ENCODE data around the gene B3GALT6. TPM values are rescaled to one million over a fixed set of nuclear protein-coding genes. Genes with fewer than 3 reads are reported as not detected.

Gene B3GALT6
- total RNA-seq, 1 donor from 2014 or later: 30.4 TPM

DNA sequence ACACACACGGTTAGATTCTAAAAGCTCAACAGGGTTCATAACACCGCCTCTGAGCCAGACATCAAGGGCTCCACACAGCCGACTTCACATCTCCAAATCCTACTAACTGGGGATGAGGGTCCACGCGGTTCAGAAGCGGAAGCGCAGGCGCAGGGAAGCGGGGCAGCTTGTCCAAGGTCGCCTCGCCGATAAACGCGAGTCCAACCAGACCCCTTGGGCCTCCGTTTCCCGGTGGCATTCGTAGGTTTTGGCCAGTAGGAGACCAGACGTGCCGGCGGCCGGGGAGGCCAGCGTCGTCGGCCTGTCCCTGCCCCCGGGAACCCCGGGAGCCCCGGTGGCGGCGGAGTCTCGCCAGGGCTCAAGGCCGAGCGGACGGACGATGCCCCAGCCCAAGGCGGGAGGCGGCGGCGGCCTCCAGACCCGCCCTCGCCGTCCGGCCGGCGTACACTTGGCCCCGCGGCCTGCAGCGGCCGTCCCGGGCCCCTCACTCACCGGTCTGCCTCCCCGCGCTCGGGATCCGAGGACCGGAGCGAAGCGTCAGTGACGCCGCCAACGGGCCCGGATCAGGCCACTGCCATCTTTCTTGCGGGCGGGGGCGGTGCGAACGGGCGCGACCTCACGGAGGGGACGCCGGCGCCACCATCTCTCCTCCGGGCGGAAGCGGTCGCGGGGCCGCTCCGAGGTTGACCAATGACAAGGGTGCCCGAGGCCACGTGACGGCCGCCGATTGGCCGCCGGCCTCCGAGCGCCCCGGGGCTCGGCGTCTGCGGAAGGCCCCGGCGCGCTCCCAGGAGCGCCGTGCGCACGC, 433 bp upstream of the B3GALT6 start, which contains the start of gene SDF4:
SDF4 (minus strand) TSS at position 602 of the 808 bp plus-strand sequence. CDS start 3,229 bp downstream, outside the sequence.
- peak; percentile 98 for DNase-seq (ENCODE audit: low read depth in 2 of 2)

- no peak for DNase-seq (ENCODE audit: low read depth in 2 of 2)
These were observed 944 bp downstream of the B3GALT6 start for GRCh38 chr1:1232796-1233566.

GRCh38 chr1:1233567-1233892, 1.5 kb downstream of the B3GALT6 start:
- no peak for DNase-seq (ENCODE audit: low read depth in 2 of 2)

DNA sequence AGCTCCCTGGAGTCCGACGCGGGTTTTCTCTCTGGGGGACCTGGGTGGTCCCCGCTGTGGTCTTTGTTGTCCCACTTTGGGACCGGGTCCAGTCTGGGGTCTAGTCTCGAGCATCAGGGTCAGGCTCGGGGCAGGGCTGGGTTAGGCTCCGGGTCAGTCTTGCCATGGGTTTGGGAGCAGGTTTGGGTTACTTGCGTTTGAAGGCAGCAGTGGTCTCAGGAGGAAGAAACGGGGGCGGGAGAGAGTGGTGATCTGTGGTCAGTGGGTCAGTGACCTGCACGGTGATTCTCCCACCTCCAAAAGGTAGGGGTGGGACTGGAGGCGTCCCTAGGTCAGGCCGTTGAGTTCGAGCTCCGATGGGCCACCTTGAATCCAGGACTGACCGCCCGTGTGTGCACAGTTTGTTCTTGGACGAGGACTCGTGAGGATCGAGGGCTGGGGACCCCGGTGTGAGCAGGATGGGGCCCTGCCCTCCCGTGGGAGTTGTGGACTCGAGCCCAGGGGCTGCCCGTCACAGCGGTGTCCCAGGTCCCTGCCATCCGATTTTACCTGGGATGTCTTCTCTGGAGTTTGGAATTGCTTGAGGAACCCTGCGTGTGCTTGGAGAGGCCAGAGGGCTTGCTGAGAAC, 2.3 kb downstream of the B3GALT6 start:
- DNase-seq (ENCODE audit: low read depth in 2 of 2): no peak

- no peak for DNase-seq (ENCODE audit: low read depth in 2 of 2)
These were observed 3.1 kb downstream of the B3GALT6 start for GRCh38 chr1:1235016-1235744.

DNA sequence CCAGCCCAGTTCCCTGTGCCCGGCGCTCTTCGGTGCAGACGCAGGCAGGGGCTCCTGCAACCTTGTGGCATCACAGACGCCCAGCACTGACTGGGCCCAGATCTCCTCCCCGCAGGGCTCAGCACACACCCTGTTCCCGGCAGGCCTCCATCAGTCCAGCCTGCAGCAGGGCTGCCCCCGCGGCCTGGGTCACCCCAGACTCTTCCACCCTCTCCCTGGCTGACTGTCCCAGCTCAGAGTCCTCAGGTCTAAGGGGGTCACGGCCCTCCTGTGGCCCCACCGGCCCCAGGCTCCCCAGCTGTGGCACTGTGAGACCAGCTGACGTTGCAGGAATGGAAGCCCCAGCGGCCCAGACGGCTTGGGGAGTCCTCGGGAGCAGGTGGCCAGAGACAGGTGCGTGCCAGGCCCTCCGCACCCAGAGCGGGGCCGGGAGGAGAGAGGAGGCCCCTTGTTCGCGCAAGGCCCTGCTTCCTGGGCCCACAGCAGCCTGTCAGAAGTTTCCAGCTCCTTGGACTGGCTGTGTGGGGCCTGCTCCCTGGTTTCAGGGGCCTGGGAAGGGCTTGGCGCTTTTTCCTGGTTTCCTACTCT, 4.2 kb downstream of the B3GALT6 start:
- no peak for DNase-seq (ENCODE audit: low read depth in 2 of 2)

- no peak for DNase-seq (ENCODE audit: low read depth in 2 of 2)
These were observed 5.2 kb downstream of the B3GALT6 start for GRCh38 chr1:1236945-1237873.

DNA sequence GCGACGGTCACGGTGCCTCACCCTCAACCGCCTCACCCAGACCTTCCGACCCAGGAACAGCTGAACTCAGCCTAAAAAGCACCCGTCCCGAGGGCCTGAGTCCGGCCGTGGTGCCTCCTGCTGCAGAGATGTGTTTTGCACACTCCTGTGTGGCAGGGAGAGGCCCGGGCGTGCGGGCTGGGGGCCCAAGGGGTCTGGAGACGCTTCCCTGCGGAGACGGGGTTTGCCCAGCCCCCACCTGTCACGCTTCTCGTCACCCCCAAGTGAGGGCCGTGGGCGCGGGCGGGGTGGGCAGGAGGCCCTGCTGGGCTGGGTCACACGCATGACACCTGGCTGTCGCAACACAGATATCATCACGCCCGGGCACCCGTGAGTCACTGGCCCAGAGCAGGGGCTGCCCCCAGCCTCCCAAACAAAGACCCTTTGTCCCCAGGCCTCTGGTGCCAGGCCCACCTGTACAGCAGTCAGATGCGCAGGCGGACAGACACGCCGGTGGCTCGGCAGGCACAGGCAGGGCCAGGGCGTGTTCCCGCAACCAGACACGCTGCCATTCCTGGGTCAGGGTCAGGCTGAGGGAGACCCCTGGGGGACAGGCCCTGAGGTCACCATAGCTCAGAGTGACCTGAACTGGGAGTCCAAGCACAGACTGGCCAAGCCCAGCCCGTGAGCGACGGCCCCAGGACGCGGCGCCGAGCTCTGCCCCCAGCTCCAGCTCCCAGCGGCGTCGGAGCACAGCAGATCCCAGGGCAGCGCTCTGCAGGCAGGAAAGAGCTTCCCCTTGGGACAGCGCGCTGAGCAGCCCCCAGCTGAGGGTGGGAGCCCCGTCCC, 6.1 kb downstream of the B3GALT6 start:
- DNase-seq (ENCODE audit: low read depth in 2 of 2): no peak

DNA sequence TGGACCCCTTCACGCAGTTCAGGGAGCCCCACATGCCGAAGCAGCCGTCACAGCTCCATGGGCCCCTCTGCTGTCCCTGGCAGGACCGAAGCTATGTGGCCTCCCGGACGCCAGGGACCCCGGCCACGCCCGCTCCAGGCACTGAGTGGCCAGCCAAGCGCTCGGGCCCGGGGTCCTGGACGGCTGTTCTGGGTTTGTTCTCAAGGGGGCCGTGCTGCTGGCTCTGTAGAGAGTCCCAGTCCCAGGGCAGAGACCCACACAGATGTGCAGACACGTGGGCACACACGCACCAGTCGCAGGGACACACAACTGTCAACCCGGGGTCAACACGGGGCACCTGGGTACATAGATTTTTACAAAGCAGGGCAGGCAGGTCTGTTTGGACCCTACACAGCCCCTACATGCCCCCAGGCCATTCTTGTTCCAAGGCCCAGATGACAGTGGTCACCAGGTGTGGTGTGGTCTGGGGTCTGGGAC, 6.7 kb downstream of the B3GALT6 start:
- no peak for DNase-seq (ENCODE audit: low read depth in 2 of 2)

DNA sequence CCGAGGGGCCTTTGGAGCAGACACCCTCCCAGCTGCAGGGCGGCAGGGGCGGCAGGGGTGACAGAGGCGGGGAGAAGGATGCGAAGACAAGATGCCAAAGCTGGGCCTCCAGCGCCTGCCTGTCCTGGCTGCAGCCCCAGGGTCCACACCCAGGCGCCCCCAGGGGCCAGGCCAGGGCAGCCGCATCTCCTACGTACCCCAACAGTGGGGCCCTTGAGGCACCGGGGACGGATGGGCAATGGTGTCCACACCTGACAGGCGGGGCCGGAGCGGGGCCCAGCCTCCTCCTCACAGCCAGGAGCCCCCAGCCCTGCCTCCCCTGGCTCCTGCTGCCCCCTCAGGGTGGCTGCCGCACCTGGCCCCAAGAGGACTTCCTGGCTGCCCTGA, 7.2 kb downstream of the B3GALT6 start:
- no peak for DNase-seq (ENCODE audit: low read depth in 2 of 2)

DNA sequence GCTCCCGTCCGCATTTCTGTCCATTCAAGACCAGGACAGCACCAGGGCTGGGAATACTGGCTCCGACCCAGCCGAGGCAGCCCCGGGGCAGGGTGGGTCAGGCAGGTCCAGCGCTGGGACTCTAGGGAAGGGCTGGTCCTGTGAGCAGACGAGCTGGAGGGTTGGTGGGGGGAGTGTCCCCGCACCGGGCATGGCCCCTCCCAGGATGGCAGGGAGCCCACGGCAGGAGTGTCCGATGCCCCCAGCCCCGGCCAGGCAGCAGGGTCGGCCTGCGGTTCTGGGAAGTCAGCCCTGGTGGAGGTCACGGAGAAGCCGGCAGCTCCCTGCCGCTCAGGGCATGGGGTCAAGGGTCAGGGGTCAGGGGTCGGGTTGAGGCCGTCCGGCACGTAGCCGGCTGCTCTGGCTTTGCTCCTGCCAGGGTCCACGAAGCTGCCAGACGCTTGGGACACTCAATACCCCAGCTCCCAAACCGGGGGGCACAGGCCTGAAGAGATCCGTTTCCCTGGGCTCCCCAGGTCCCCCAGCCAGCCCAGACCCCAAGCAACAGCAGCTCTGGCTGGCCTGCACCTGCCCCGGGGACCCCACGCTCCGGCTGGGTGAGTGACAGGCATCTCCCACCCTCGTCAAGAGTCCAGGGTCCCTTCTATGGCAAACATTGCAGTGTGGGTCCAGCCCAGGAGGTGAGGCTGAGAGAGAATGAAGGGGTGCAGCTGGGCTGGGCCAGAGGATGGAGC, 7.7 kb downstream of the B3GALT6 start:
- no peak for DNase-seq (ENCODE audit: low read depth in 2 of 2)

DNA sequence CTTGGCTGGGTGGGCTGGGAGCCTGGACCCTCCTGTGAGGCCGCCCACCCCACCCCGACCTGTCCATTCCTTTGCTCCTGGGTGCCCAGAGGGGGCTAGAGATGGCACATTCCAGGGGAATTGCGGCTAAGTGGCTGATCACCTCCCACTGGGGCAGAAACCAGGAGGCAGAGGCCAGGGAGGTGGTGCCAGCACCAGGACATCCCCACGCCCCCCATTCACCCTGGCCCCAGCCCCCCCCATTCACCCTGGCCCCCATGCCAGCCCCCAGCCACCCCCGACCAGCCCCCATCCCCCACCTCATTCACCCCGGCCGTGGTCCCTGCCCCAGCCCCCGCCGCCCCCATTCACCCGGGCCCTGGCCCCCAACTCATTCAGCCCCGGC, 8.3 kb downstream of the B3GALT6 start:
- no peak for DNase-seq (ENCODE audit: low read depth in 2 of 2)

GRCh38 chr1:1240822-1241587, 9.0 kb downstream of the B3GALT6 start:
- DNase-seq (ENCODE audit: low read depth in 2 of 2): no peak

DNA sequence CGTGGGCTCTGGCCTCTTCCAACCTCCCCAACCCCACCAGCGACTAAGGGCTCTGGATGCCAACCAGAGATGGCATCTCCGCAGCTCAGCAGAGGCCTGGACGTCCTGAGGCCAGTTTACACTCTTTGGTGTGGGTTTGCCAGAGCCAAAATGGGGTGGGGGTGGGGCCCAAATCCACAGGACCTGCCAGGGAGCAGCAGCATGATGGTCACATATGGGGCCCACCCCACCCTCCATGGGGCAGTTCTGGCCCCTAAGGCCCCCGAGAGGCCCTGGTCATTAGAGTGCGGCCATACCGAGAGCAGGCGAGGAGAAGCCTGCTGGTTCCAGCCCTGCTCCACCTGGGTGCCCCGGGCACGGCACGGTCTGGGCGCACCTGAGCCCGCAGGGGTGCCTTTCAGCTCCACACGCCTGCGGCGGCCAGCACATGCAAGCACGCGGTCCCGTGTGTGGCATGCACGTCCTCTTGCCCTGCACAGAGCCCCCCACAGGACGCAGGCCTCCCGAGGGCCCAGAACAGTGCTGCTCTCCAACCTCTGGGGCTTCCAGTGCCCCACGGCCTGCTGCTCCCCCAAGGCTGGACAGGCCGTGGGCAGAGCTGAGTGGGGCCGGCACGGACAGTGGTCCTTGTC, 9.7 kb downstream of the B3GALT6 start:
- DNase-seq (ENCODE audit: low read depth in 2 of 2): no peak

DNA sequence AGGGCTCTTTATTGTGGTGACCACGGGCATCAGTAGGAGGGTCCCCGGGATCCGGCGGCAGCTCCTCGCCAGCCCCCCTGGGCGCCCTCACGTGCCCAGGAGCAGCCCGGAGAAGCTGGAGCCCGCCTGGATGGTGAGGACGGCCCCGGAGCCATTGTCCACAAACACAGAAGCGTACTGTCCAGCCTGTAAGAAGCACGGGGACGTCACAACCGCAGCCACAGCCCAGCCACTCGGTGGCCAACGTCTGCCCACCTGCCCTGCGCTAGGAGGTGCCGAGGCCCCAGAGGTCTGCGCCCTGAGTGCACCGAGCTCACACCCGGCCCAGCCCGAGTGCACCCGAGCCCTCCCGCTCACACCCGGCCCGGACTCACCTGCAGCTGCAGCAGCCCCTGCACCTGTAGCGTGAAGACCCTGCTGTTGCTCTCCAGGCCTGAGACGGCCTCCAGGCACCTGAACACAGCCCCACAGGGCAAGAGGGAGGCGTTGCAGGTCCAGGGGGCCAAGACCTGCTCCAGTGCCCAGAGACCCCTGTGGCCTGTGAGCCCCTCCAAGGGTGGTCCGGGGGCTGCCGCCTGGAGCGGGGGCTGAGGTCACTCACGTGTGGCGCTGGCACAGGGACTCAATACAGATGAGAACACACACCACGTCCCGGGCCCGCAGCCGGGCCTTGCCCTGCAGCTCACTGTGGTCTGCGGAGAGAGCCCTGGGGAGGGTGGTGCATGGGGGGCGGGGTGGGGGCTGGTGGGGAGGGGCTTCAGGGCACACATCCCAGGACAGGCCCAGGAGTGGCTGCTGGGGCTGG, 10.6 kb downstream of the B3GALT6 start:
- DNase-seq (ENCODE audit: low read depth in 2 of 2): no peak

- no peak for DNase-seq (ENCODE audit: low read depth in 2 of 2)
These were observed 11.2 kb downstream of the B3GALT6 start for GRCh38 chr1:1243266-1243660.

DNA sequence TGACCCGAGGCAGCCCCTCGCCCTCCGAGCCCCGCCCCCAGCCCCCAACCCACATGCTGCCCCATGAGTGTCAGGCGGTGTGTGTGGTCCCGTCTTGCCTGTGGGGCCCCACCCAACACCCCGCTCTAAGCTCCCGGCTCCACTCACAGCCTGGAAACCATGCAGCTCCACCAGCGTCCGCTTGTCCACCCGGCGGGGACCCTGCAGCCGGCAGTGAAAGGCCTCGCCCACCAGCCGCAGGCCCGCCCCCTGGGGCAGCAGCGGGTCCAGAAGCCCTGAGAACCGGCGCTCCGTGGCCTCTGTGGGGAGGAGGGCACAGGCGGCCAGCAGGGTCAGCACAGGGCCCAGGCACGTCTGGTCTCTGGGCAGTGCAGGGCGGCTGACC, 11.8 kb downstream of the B3GALT6 start:
- no peak for DNase-seq (ENCODE audit: low read depth in 2 of 2)

Data from lung microvascular endothelial cell (primary cell).